Endothelial cell of umbilical vein (primary cell): ENCODE results near the gene FANCI. TPM values are rescaled to one million over a fixed set of nuclear protein-coding genes. Genes with fewer than 3 reads are reported as not detected.

ENCODE experiments used
- BruUV-seq: library from RNA; stranded (reverse); fragments of 400-500 nt; replicated peaks from 2 replicates; lab custom pipeline; 2021; lab: Mats Ljungman, UMichigan
- CTCF ChIA-PET: fragments of 300-600, 350-600 bp; sonication (Branson Sonifier 250); formaldehyde crosslinking; loops from one replicate; lab custom pipeline; 2021; ENCODE audit warnings: antibody characterized with exemption, inconsistent platforms; lab: Charles Lee
- POLR2A ChIA-PET: fragments of 300-600, 350-600 bp; sonication (Branson Sonifier 250); formaldehyde crosslinking; loops from one replicate; lab custom pipeline; 2021; ENCODE audit warnings: antibody characterized with exemption, inconsistent platforms; lab: Charles Lee
- DNase-seq: peaks from one replicate; pipeline ENCODE4 v3.0.0-alpha.2; 2011; ENCODE audit warnings: low read depth, low spot score
- FAIRE-seq: peaks from 2 replicates; lab custom pipeline; 2011; peaks lifted over from hg19 to GRCh38; lab: Jason Lieb, UNC
- H2AFZ ChIP-seq: 2 replicates; pipeline ENCODE4 v1.6.0; 2012; ENCODE audit warnings: low read depth, low read length, control low read depth, inconsistent platforms
- H3K27ac ChIP-seq: 2 replicates; pipeline ENCODE4 v1.5.1; 2011; ENCODE audit warnings: low read depth, mild to moderate bottlenecking, control low read depth, low read length, moderate library complexity; ENCODE audit not compliant: insufficient read depth
- H3K27me3 ChIP-seq, 2 experiments: 2 replicates each; pipeline versions ENCODE4 v1.6.0 to v1.6.1; 2011; ENCODE audit warnings: low read length in 2 of 2, mixed read lengths in 1 of 2; ENCODE audit not compliant: control insufficient read depth in 2 of 2, insufficient read depth in 2 of 2
- H3K36me3 ChIP-seq, 2 experiments: 2 replicates in 1 of 2; 3 replicates in 1 of 2; pipeline ENCODE4 v1.5.1; 2011; ENCODE audit warnings: low read length in 2 of 2, mild to moderate bottlenecking in 1 of 2, moderate library complexity in 1 of 2; ENCODE audit not compliant: control insufficient read depth in 2 of 2, insufficient read depth in 2 of 2; ENCODE audit errors: extremely low read depth in 1 of 2
- H3K4me1 ChIP-seq: 3 replicates; pipeline ENCODE4 v1.5.1; 2011; ENCODE audit warnings: mild to moderate bottlenecking, low read length; ENCODE audit not compliant: control insufficient read depth, insufficient read depth; ENCODE audit errors: extremely low read depth
- H3K4me2 ChIP-seq: 2 replicates; pipeline ENCODE4 v1.6.1; 2011; ENCODE audit warnings: low read length, control low read depth, mixed read lengths; ENCODE audit not compliant: insufficient read depth
- H3K4me3 ChIP-seq, 3 experiments: fragments of 200-600 bp in 1 of 3; sonication (generic), shearing (Covaris generic) in 1 of 3; replicated peaks in 1 of 3; 2 replicates each; pipeline ENCODE4 v1.5.1; 2011 to 2016; ENCODE audit warnings: control low read depth in 3 of 3, low read length in 3 of 3, mild to moderate bottlenecking in 2 of 3, inconsistent platforms in 1 of 3, low read depth in 1 of 3, moderate library complexity in 1 of 3; ENCODE audit not compliant: insufficient read depth in 1 of 3
- H3K79me2 ChIP-seq: 2 replicates; pipeline ENCODE4 v1.6.0; 2012; ENCODE audit warnings: low read length, inconsistent platforms; ENCODE audit not compliant: control insufficient read depth, insufficient read depth
- H3K9ac ChIP-seq: replicated peaks from 2 replicates; pipeline ENCODE3; 2011; ENCODE audit warnings: low read length, control low read depth; ENCODE audit not compliant: insufficient read depth; ENCODE audit errors: extremely low read depth
- H3K9me1 ChIP-seq: replicated peaks from 3 replicates; pipeline ENCODE4 v1.6.0; 2011; ENCODE audit warnings: mild to moderate bottlenecking, low read length; ENCODE audit not compliant: control insufficient read depth, insufficient read depth; ENCODE audit errors: extremely low read depth
- H3K9me3 ChIP-seq: replicated peaks from 2 replicates; pipeline ENCODE4 v1.5.1; 2012; ENCODE audit warnings: low read length, inconsistent platforms; ENCODE audit not compliant: control insufficient read depth, insufficient read depth
- H4K20me1 ChIP-seq: replicated peaks from 2 replicates; pipeline ENCODE3; 2011; ENCODE audit warnings: mild to moderate bottlenecking, low read length; ENCODE audit not compliant: control insufficient read depth, insufficient read depth; ENCODE audit errors: extremely low read depth
- EZH2 ChIP-seq: IDR thresholded peaks from 2 replicates; pipeline ENCODE4 v1.6.1; 2012; ENCODE audit warnings: borderline replicate concordance, low read depth, mild to moderate bottlenecking, moderate library complexity, low read length, inconsistent platforms; ENCODE audit not compliant: severe bottlenecking
- FOS ChIP-seq: IDR thresholded peaks from 2 replicates; pipeline ENCODE4 v1.6.1; 2011; ENCODE audit warnings: mild to moderate bottlenecking, low read length, moderate library complexity, borderline replicate concordance; ENCODE audit not compliant: insufficient read depth
- GATA2 ChIP-seq: IDR thresholded peaks from 2 replicates; pipeline ENCODE4 v1.7.0; 2011; ENCODE audit warnings: low read depth, mild to moderate bottlenecking, moderate library complexity, mixed read lengths, low read length; ENCODE audit not compliant: insufficient read length, insufficient read depth
- JUN ChIP-seq: IDR thresholded peaks from 2 replicates; pipeline ENCODE4 v1.6.1; 2011; ENCODE audit warnings: borderline replicate concordance, low read depth; ENCODE audit not compliant: insufficient read length, insufficient read depth
- MYC ChIP-seq: IDR thresholded peaks from one replicate; pipeline ENCODE4 v1.6.1; 2011; ENCODE audit warnings: mild to moderate bottlenecking, low read depth, low read length
- POLR2A ChIP-seq: IDR thresholded peaks from 2 replicates; pipeline ENCODE4 v1.6.1; 2012; ENCODE audit warnings: low read depth, mild to moderate bottlenecking, control low read depth, low read length
- POLR2AphosphoS5 ChIP-seq: IDR thresholded peaks from 2 replicates; pipeline ENCODE4 v1.6.1; 2012; ENCODE audit warnings: low read depth, mild to moderate bottlenecking, control low read depth, low read length, moderate library complexity; ENCODE audit not compliant: insufficient read depth
- dilution Hi-C: fragments of 300-500 bp; cut with MboI; formaldehyde crosslinking; loops from one replicate; pipeline ENCODE4 v1.15.0; 2019; ENCODE audit warnings: low sequenced_read_pairs; ENCODE audit not compliant: extremely low pct_ligation_motif_present
- intact Hi-C: fragments of 100-400 bp; cut with micrococcal nuclease; formaldehyde crosslinking; loops from one replicate; pipeline ENCODE4 v1.10.0; 2022
- polyA plus RNA-seq, 4 experiments: library from polyadenylated mRNA; depleted of rRNA in 3 of 4; stranded (reverse) in 3 of 4; unstranded in 1 of 4; fragments of >200 nt; gene quantifications; 2 replicates each; pipeline versions ENCODE4 v1.2.1 to v1.2.3, GENCODE V29; 2011 to 2012; ENCODE audit warnings: missing spikeins in 1 of 4
- total RNA-seq: library from RNA; stranded (reverse); gene quantifications from 2 replicates; pipeline ENCODE4 v1.2.3, GENCODE V29; 2021
- TF ChIP-seq, protein P1 (sequence below), 2 donors: IDR thresholded peaks; 1 replicate in 1 of 2; 2 replicates in 1 of 2; pipeline ENCODE4 v1.5.1; 2011; ENCODE audit warnings: low read length in 2 of 2, mild to moderate bottlenecking in 2 of 2, moderate library complexity in 2 of 2, control low read depth in 1 of 2, inconsistent platforms in 1 of 2, low read depth in 1 of 2; ENCODE audit not compliant: insufficient read depth in 1 of 2; ENCODE audit errors: extremely low read depth in 1 of 2
- TF ChIP-seq, protein P2 (sequence below): IDR thresholded peaks from 2 replicates; pipeline ENCODE4 v1.6.1; 2011; ENCODE audit not compliant: insufficient read depth, insufficient read length

FANCI gene
- total and polyA plus RNA-seq, 2 donors (not counting 3 experiments of a cell fraction or from before 2014, with no cell fraction given): 10.8 to 74.7 TPM

DNA sequence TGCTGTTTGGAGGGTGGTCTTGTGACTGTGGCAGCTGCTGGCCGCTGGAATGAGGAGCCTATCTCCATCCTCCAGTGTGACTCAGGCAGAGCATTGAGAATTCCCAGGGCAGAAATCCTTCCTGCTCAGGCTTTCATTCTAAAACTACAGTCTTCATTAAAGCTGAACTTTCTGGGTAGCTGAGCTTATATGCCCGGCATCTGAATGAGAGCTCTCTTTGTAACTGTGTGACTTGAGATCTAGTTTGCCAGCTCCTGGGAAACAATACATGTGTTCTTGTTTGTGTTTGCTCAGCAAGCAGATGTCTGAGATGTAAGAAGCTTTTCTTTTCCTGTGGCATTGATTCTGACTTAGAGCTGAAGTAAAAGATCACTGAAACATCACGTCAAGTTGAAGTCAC is 44.8 kb upstream of the FANCI start:
- no peak for TF ChIP-seq GATA2
- TF ChIP-seq MYC: no peak
- TF ChIP-seq EZH2: no peak
- no peak for TF ChIP-seq FOS
- TF ChIP-seq, protein P1, sequence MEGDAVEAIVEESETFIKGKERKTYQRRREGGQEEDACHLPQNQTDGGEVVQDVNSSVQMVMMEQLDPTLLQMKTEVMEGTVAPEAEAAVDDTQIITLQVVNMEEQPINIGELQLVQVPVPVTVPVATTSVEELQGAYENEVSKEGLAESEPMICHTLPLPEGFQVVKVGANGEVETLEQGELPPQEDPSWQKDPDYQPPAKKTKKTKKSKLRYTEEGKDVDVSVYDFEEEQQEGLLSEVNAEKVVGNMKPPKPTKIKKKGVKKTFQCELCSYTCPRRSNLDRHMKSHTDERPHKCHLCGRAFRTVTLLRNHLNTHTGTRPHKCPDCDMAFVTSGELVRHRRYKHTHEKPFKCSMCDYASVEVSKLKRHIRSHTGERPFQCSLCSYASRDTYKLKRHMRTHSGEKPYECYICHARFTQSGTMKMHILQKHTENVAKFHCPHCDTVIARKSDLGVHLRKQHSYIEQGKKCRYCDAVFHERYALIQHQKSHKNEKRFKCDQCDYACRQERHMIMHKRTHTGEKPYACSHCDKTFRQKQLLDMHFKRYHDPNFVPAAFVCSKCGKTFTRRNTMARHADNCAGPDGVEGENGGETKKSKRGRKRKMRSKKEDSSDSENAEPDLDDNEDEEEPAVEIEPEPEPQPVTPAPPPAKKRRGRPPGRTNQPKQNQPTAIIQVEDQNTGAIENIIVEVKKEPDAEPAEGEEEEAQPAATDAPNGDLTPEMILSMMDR (IDR thresholded peaks at IDR 0.05; ENCODE audit: extremely low read depth in 1 of 2, insufficient read depth in 1 of 2, low read depth in 1 of 2, low read length in 2 of 2): no peak
- Histone ChIP-seq H3K9me3 (no peaks in the 10 kb centered on the region), H3K36me3 (no peaks in the 10 kb centered on the region), H3K79me2 (no peaks in the 10 kb centered on the region), H3K9me1 (no peaks in the 10 kb centered on the region), H2AFZ (no peak overlapping the region), H4K20me1 (no peaks in the 10 kb centered on the region), H3K4me2 (no peak overlapping the region), H3K4me3 (no peak overlapping the region), H3K9ac (no peak overlapping the region), H3K27me3 (no peaks in the 10 kb centered on the region), H3K27ac (no peak overlapping the region), H3K4me1 (peaks cover 3% of the 10 kb centered on the region)
- FAIRE-seq: no peak
- DNase-seq: no peak
- BruUV-seq: no TSS peak
- intact Hi-C loops (no loop called here), dilution Hi-C loops (no loop called here)
- ChIA-PET POLR2A (no interaction called here), CTCF (interaction anchor here (1.0 to 7.3 kb wide), 3 partner anchors 7 to 28 kb away, joined by 3 to 80 read pairs (median 7); no protein-coding TSS in a partner anchor)

DNA sequence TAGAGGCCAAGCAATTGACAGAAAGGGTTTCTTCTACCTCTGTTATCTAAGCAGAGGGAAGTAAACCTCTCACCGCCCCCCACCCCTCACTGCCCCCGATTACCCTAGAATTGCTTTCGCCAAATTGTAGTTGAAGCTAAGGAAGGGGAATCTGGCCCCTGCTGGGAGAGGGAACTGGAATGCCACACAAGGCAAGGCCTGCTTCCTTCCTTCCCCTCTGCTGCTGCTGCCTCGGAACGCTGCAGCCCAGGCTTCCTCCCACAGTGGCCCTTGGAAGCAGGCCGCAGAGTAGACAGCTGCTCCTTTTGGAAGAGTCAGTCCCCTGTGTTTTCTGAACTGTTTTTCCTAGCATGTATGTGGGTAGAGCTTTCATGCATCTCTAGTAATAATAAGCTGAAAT is 44.0 kb upstream of the FANCI start:
- Histone ChIP-seq H3K9ac (no peak overlapping the region), H2AFZ (no peak overlapping the region), H3K36me3 (no peaks in the 10 kb centered on the region), H3K4me3 (no peak overlapping the region), H4K20me1 (no peaks in the 10 kb centered on the region), H3K4me1 (peaks cover 3% of the 10 kb centered on the region), H3K4me2 (no peak overlapping the region), H3K27ac (no peak overlapping the region), H3K9me3 (no peaks in the 10 kb centered on the region), H3K79me2 (no peaks in the 10 kb centered on the region), H3K9me1 (no peaks in the 10 kb centered on the region), H3K27me3 (no peaks in the 10 kb centered on the region)
- dilution Hi-C loops (no loop called here), intact Hi-C loops (no loop called here)
- FAIRE-seq: peak; percentile 61
- BruUV-seq: no TSS peak
- DNase-seq: peak; percentile 6
- no peak for TF ChIP-seq FOS
- TF ChIP-seq, protein P1 (IDR thresholded peaks at IDR 0.05; ENCODE audit: extremely low read depth in 1 of 2, insufficient read depth in 1 of 2, low read depth in 1 of 2, low read length in 2 of 2): no peak
- no peak for TF ChIP-seq MYC
- no peak for TF ChIP-seq GATA2
- no peak for TF ChIP-seq POLR2A
- TF ChIP-seq, protein P2, sequence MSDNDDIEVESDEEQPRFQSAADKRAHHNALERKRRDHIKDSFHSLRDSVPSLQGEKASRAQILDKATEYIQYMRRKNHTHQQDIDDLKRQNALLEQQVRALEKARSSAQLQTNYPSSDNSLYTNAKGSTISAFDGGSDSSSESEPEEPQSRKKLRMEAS: no peak
- TF ChIP-seq EZH2: no peak
- TF ChIP-seq JUN: no peak
- TF ChIP-seq POLR2AphosphoS5: no peak
- POLR2A ChIA-PET: no interaction called here
- CTCF ChIA-PET: interaction anchor here (0.6 to 2.2 kb wide), 4 partner anchors 22 to 114 kb away, joined by 3 to 7 read pairs (median 3); no protein-coding TSS in a partner anchor
